Left forelimb (tissue), 1 donor: Measurements from ENCODE around the gene ERAP2.
"Not testable (repeated sequence)": the region's sequence is repeated elsewhere in the genome, so short reads cannot be mapped to it uniquely, and the experiment has no call there.

Source experiments
- DNase-seq: peaks from one replicate; pipeline ENCODE4 v3.0.0-alpha.2; 2018; ENCODE audit warnings: low spot score

The ERAP2 gene

DNA sequence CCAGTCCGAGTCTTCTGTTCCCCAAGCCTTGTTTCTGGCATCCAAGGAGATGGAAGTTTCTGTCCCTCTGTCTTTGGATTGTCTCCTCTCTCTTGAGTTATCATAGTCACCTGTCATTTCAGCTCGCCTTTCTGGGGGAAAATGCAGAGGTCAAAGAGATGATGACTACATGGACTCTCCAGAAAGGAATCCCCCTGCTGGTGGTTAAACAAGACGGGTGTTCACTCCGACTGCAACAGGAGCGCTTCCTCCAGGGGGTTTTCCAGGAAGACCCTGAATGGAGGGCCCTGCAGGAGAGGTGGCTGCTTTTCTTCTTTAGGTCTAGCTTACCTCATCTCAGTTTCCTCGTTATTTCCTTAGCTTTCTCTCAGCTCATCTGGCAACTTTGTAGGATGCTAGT lies 25.1 kb downstream of the ERAP2 start:
- no peak for DNase-seq

DNA sequence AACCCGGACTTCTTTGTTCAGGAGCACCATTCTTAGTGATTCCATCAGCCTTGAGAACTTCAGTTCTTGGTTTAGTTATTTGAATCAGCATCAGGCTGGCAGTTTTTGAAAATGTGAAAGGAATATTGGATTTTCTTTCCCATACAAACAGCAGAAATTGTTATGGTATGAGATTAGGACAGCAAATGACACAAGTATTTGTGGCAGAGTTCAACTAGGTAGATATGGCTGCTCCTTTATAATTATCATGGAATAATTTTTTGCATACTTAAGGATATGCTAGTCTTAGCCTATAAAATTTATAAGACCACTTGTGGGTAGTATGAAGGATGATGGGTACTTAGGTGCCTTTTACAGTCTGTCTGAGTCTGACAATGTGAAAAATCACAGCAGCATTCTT lies 25.5 kb downstream of the ERAP2 start:
- DNase-seq: no peak

DNA sequence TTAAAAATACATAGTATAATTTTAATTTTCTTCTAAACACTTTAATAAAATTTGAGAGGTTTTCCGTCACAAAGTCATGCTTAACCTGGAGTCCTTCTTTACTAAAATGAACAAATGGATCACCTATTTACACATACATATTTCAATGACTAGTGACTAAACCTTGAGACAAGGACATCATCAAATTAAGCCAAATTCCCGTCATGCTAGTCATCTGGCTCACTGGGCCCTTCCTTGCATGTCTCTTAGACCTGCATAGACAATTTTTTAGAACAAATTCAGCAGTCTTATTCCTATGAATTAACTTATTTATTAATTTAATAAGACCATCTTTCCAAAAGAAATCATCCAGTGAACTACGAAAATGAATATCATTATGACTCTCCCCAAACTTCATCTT lies 26.6 kb downstream of the ERAP2 start:
- no peak for DNase-seq

DNA sequence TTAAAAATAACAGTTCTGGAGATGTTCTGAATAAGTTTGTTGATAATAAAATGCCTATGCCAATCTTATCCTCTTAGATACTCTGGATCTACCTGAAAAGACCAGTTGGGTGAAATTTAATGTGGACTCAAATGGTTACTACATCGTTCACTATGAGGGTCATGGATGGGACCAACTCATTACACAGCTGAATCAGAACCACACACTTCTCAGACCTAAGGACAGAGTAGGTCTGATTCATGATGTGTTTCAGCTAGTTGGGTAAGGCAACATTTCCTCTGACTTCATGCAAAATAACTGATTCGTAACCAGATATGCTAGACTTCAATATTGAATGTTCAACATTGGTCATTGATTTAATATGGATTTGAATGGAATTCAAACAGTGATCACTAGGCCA lies 27.0 kb downstream of the ERAP2 start:
- DNase-seq: no peak

DNA sequence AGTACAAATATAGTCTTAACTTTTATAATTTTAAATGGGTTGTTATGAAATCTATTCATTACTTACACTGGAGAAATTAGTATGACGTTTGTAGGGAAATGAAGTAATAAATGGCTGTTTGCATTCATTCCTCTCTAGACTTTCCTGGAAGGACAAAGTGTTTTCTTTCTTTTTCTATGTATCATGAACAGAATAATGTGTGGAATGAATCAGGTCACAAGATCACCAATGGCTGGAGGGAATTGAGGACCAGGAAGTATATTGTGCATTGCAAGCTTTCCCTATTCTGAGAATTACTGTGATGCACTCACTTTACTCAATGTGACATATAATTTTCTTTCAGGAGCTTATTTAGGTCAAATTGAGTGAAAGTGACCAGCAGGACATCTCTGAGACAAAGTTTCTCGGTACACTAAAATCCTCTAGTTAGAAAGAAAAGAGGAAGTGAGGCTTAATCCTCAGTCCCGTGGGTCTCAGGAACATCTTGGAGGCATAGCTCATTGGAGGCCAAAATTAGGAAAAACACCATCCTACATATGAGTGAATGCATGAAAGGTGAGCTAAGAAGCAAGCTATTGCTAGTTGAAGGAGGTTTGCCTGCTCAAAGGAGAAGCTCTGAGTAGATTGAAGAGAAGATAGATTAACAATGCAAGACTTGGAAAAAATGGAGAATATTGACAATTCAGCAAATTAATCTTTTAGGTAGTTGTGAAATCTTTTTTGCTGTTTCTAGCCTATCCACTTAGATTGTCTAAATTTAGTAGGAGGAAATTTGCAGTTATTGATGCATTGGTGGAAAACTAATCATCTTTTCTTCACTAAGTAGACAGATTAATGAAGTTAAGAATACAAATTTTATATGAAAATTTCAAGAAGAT lies 28.0 kb downstream of the ERAP2 start:
- DNase-seq: no peak

DNA sequence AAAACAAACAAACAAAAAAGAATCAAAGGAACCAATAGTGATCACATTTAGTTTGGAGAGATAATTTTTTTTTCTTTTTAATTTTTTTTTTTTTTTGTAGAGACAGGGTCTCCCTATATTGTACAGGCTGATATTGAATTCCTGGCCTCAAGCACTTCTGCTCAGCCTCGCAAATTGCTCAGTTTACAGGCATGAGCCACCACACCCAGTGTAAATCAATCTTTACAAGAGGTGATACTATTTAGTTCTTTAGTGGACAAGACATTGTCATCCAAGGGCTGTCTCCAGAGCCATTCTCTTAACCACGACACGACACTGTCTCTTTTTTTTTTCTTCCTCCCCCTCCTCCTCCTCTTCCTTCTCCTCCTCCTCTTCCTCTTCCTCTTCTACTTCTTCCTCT lies 29.6 kb downstream of the ERAP2 start:
- no peak for DNase-seq

DNA sequence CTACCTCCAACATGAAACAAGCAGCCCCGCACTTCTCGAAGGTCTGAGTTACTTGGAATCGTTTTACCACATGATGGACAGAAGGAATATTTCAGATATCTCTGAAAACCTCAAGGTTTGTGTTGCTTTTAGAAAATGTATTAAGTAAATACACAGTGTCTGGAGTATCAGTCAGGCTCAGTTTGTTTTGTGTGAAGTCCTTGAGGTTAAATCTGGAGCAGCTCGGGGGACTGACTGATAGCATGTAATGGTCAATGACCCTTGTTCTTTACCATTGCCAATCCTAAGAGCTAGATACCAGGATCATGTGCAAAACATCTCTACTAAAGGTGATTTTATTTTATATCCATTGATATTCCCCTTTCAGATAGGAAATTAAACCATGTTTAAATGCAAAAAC lies 32.7 kb downstream of the ERAP2 start:
- DNase-seq: no peak

DNA sequence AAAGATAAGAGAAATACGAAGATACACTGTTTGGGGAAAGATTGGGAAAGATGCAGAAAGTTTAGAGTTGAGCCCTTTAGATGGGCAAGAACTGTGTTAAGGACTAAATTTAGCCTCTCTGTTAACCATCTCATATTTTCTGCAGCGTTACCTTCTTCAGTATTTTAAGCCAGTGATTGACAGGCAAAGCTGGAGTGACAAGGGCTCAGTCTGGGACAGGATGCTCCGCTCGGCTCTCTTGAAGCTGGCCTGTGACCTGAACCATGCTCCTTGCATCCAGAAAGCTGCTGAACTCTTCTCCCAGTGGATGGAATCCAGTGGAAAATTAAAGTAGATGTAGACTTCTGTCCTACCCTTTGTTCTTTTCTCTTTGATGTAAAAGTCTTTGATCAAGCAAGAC lies 33.1 kb downstream of the ERAP2 start:
- no peak for DNase-seq

DNA sequence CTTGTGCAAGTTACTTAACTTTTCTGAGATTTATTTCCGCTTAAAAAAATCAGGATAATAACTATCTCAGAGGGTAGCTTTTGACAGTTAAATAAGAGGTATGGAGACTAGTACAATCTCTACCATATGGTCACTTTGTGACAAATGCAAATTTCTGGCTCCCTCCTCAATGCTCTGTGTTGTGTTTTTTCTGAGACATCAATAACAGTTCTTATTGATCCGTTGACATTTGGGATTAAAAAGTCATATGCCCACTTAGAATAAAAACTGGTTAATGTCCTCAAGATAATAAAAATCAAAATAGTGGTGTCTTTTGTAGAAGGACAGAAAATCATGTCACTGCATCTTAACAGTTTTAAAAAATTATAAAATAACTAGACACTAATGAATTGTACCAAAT lies 34.8 kb downstream of the ERAP2 start:
- no peak for DNase-seq

DNA sequence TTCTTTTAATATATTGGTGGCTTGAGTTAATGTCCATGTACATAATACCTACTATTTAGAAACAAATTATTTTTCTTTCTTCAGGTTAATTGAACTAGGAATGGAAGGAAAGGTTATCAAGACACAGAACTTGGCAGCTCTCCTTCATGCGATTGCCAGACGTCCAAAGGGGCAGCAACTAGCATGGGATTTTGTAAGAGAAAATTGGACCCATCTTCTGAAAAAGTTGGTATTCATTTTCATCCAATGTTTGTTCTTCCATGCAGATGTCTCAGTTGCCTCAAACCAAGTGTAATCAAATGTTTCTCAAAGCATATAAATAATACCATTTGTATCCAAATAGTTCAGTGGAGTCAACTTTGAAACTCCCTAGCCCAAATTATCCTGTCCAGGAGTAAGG lies 36.9 kb downstream of the ERAP2 start:
- DNase-seq: no peak

DNA sequence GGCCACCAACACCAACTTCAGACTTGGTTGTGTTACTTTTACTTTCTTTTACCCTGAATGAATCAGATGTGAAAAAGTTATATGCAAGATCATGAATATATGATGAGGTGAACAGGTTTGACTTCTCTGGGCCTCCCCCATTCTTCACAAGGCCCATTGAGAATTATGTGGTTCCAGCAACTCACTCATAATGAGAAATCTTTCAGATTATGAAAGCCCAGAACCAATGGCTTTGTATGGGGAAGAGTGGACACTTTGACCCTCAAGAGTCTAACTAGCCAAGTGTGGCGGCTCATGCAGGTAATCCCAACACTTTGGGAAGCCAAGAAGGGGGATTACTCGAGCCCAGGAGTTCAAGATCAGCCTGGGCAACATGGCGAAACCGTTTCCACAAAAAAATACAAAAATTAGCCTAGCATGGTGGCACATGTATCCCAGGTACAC lies 43.5 kb downstream of the ERAP2 start:
- DNase-seq: no peak

DNA sequence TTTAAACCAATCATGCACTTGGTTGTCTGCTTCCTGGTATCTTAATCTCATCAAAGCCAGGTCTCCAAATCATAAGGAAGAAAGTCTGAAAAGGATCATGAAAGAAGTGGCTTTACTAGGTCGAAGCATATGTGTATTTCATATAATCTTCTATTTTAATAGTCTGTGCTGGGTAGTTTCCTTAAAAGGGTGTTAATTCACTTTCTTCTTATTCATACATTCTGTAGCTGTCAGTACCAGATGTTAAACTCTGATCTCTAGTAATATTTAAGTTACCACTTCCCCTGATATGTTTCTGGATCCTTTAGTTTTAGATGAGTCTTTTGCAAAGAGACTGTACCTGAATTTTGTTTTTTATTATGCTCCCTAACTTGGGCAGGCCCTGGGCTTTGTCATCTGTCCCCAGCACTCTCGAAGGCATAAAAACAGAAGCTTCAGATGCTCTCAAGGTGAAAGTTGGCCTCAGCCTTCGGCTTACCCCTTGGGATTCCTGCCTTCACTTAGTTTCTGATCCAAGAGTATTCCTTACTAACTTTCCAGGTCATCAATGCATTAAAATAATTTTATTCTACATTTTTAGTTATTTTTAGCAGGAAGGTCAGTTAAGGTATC lies 44.5 kb downstream of the ERAP2 start:
- DNase-seq: no peak

DNA sequence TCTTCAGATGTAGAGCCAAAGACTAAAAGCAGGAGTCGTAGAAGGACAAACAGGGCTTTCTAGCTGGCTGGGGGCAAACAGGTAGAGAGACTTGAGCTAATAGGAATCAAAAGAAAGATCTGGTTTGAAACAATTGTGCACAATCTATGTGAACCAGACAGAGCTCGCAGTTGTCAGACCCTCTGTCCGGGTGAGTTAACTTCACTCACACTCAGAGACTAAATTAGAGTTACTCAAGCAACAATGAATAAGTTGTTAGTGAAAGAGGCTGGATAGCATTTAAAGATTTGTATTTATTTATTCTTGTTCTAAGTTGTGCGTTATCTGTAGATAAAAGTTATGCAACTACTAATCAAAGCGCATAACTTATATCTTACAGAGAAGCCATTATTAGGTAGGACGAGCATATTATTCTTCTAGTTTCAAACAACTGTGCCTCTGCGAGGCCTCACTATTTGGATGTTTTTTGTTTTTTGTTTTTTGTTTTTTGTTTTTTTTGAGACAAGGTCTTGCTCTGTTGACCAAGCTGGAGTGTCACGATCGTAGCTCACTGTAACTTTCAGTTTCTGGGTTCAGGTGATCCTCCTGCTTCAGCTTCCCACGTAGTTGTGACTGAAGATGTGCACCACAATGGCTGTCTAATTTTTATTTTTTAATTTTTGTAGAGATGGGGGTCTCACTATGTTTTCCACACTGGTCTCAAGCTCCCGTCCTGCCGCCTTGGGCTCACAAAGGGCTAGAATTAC lies 46.4 kb downstream of the ERAP2 start:
- DNase-seq: no peak

DNA sequence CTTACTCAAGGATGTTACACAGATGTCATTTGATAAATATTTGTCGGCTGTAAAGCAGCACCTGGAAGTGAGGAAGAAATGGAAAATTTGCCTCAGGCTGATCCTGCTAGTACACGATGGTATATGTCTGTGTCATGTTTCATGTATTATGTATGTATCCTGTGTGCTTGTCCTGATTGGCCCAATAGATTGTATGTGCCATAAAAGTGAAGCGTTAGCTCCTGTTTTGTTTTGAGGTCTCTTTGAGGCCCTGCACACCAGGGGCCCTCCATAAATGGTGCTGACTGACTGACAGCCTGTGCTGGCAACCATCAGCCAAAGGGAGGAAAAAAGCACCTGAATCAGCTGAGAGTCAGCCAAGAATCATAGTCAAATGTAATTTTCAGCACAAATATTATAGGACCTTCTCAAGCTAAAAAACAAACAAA lies 47.7 kb downstream of the ERAP2 start:
- DNase-seq: no peak

DNA sequence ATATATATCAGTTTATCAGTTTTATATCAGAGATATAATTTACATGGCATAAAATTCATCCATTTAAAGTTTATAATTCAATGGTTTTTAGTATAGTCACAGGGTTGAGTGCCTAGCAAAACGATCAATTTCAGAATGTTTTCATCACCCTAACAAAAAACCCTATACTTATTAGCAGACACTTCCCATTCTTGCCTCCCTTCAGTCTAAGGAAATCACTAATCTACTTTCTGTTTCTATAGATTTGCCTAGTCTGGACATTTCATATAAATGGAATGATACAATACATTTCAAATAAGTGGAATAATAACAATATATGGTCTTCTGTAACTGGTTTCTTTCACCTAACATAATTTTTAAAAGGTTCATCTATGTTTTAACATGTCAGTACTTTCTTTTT lies 50.0 kb downstream of the ERAP2 start:
- no peak for DNase-seq

DNA sequence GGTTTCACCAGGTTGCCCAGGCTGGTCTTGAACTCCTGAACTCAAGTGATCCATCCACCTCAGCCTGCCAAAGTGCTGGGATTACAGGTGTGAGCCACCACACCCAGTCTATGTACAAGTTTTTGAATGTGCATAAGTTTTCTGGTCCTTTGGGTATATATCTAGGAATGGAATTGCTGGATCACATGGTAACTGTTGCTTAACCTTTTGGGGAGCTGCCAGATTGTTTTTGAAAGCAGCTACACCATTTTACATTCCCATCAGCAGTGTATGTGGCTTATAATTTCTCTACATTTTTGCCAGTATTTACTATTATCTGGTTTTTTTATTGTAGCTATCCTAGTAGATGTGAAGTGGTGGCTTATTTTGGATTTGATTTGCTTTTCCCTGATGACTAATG lies 50.7 kb downstream of the ERAP2 start:
- DNase-seq: no peak

DNA sequence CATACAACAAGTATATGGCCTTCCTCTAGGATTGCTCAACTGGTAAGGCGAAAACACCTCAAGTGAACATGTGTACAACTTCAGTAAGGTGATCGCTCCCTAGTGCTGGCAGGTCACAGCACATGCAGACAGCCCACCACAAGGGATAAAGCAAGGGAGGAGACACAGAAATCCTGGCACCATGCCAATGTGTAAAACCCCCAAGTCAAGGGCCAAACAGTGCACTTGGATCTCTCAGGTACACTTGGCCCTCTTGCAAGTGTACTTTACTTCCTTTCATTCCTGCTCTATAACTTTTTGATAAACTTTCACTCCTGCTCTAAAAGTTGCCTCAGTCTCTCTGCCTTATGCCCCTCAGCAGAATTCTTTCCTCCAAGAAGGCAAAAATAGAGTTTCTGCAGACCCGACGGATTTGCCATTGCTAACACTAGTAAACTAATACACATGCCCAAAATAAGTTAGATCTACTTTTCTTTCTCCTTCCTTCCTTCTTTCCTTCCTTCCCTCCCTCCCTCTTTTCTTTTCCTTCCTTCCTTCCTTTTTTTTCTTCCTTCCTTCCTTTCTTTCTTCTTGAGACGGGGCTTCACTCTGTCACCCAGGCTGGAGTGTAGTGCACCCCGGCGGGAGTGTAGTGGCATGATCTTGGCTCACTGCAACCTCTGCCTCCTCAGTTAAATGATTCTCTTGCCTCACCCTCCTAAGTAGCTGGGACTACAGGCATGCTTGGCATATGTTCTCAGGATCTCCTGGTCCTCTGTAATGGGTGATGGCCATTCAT lies 52.8 kb downstream of the ERAP2 start:
- no peak for DNase-seq

DNA sequence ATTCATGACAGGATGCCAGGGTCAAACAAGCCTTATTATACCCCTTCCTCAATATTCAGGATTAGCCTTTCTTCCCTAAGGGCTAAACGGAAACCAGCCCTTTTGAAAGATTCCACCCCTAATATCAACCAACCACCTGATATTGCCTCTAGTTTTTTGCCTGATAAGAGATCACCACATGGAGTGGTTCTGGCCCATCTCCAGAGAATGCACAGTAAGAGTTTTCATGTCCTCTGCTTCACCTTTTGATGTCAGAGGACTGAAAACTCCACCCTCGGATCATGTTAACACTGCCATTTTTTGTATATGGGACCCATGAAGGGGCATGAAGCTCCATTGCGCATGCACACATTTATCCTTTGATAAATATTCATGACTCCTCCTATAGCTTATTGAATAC lies 53.8 kb downstream of the ERAP2 start:
- no peak for DNase-seq

DNA sequence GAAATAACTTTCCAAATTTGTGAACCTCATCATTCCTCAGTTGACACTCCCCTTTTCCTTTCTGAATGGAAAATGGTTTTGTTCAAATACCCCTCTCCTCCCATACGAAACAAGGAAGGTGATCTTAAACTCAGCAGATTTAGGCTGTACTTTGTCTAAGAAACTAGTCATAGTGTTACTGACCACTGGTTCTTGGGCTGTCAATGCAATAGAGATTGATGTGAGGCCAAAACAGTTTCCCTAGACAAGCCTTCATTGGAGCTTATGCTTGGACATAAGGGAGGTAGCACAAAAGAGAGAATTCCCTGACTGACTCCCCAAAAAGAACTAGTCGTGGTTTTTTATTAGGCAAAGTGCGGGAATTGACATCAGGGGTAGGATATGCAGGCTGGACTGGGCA lies 54.3 kb downstream of the ERAP2 start:
- DNase-seq: no peak

DNA sequence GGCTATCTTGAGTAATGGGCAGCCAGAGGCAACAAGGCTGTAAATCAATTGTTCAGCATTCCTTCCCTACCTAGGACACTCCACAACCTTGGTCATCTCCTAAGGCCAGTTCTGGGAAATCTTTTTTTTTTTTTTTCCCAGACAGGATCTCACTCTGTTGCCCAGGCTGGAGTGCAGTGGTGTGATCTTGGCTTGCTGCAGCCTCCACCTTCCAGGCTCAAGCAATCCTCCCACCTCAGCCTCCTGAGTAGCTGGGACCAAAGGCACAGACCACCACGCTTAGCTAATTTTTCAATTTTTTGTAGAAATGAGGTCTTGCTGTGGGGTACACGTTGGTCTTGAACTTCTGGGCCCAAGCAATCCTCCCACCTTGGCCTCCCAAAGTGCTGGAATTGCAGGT lies 54.7 kb downstream of the ERAP2 start:
- not testable (repeated sequence) for DNase-seq

DNA sequence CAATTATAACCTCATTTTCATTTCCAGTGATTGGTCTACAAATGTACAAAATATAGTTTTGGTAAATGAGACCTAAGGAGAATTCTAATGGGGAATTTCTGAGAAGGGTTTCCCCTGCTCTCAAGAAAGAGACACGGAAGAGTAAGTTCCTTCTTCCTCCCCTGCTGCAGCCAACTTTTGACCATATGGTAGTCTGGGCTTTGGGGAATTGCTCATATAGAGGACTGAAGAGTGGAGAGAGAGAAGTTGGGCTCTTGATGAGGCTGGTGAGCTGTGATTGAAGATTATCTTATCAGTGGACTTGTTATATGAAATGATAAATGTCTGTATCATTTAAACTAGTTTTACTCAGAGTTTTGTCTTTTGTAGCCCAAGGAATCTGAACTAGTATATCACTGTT lies 55.3 kb downstream of the ERAP2 start:
- no peak for DNase-seq

DNA sequence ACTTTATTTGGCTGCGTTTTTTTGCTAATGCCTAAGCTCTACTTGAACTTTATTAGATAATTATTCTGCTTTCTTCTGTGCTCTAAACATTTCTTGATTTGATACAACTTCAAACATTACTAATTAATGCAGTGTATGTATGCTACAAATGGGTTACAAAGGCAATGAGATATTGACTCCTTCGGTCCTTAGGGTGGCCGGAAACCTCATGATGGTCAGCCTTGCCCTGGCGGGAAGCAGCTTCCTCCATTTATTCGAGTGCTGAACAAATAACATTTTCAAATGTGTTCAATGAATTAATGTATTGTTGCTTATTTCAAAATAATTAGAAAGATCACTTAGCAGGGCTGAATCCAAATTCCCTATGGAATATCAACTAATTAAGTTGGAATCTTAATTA lies 55.7 kb downstream of the ERAP2 start:
- DNase-seq: no peak
